ENCODE data around the gene DCLK2. TPM values are rescaled to one million over a fixed set of nuclear protein-coding genes. Genes with fewer than 3 reads are reported as not detected.

Gene DCLK2
- total RNA-seq, 1 experiment from 2014 or later = 2.9 TPM

- Mint-ChIP-seq H3K27ac (ENCODE audit: unreplicated experiment) (no peak overlapping the region), H3K4me1 (ENCODE audit: low read depth, unreplicated experiment) (no peaks in the 10 kb centered on the region), H3K4me3 (ENCODE audit: unreplicated experiment) (no peak overlapping the region), H3K9me3 (ENCODE audit: unreplicated experiment) (no peaks in the 10 kb centered on the region), H3K36me3 (ENCODE audit: insufficient read depth, unreplicated experiment) (no peaks in the 10 kb centered on the region), H3K27me3 (ENCODE audit: insufficient read depth, unreplicated experiment) (peaks cover 6% of the 10 kb centered on the region)
- Histone ChIP-seq H3K4me1 (no peaks in the 10 kb centered on the region), H3K36me3 (ENCODE audit: control insufficient read depth, insufficient read depth, low read length) (no peaks in the 10 kb centered on the region), H3K27me3 (replicated peaks; ENCODE audit: control insufficient read depth, insufficient read depth, low read length) (no peaks in the 10 kb centered on the region), H3K9me3 (no peaks in the 10 kb centered on the region), H3K4me3 (ENCODE audit: low read depth, low read length) (no peak overlapping the region)
- TF ChIP-seq CTCF (IDR thresholded peaks at IDR 0.05; ENCODE audit: insufficient read depth in 1 of 2, low read depth in 1 of 2, low read length in 1 of 2, severe bottlenecking in 1 of 2, unreplicated experiment in 1 of 2) = no peak
- no TSS peak for BruUV-seq (replicated peaks)
- POLR2A ChIA-PET = no interaction called here
- intact Hi-C loops (cut with micrococcal nuclease; ENCODE audit: unreplicated experiment) = no loop called here
- CTCF ChIA-PET = no interaction called here
- no peak for DNase-seq
Observed at GRCh38 chr4:150039274-150040127, 38.7 kb upstream of the DCLK2 start.

GRCh38 chr4:150044517-150044916 is 33.7 kb upstream of the DCLK2 start:
- no peak for DNase-seq
- TF ChIP-seq CTCF (IDR thresholded peaks at IDR 0.05; ENCODE audit: insufficient read depth in 1 of 2, low read depth in 1 of 2, low read length in 1 of 2, severe bottlenecking in 1 of 2, unreplicated experiment in 1 of 2) = no peak
- Histone ChIP-seq H3K36me3 (ENCODE audit: control insufficient read depth, insufficient read depth, low read length) (no peaks in the 10 kb centered on the region), H3K9me3 (no peaks in the 10 kb centered on the region), H3K27me3 (replicated peaks; ENCODE audit: control insufficient read depth, insufficient read depth, low read length) (no peaks in the 10 kb centered on the region), H3K4me3 (ENCODE audit: low read depth, low read length) (no peak overlapping the region), H3K4me1 (no peaks in the 10 kb centered on the region)
- intact Hi-C loops (cut with micrococcal nuclease; ENCODE audit: unreplicated experiment) = no loop called here
- CTCF ChIA-PET = no interaction called here
- Mint-ChIP-seq H3K27ac (ENCODE audit: unreplicated experiment) (no peak overlapping the region), H3K4me1 (ENCODE audit: low read depth, unreplicated experiment) (no peaks in the 10 kb centered on the region), H3K27me3 (ENCODE audit: insufficient read depth, unreplicated experiment) (peaks cover 6% of the 10 kb centered on the region), H3K36me3 (ENCODE audit: insufficient read depth, unreplicated experiment) (no peaks in the 10 kb centered on the region), H3K4me3 (ENCODE audit: unreplicated experiment) (no peak overlapping the region), H3K9me3 (ENCODE audit: unreplicated experiment) (no peaks in the 10 kb centered on the region)
- POLR2A ChIA-PET = no interaction called here
- BruUV-seq (replicated peaks) = no TSS peak

GRCh38 chr4:150045410-150045809 is 32.8 kb upstream of the DCLK2 start:
- no peak overlapping the region for H3K27ac Mint-ChIP-seq (ENCODE audit: unreplicated experiment)
- no peak for DNase-seq
- no peak overlapping the region for H3K4me3 Mint-ChIP-seq (ENCODE audit: unreplicated experiment)
- H3K4me1 Mint-ChIP-seq (ENCODE audit: low read depth, unreplicated experiment) = no peaks in the 10 kb centered on the region
- BruUV-seq (replicated peaks) = no TSS peak
- H3K27me3 Mint-ChIP-seq (ENCODE audit: insufficient read depth, unreplicated experiment) = peaks cover 3% of the 10 kb centered on the region
- no peaks in the 10 kb centered on the region for H3K9me3 Mint-ChIP-seq (ENCODE audit: unreplicated experiment)
- H3K36me3 Mint-ChIP-seq (ENCODE audit: insufficient read depth, unreplicated experiment) = no peaks in the 10 kb centered on the region
- CTCF ChIA-PET = no interaction called here
- H3K36me3 ChIP-seq (ENCODE audit: control insufficient read depth, insufficient read depth, low read length) = no peaks in the 10 kb centered on the region
- H3K4me3 ChIP-seq (ENCODE audit: low read depth, low read length) = no peak overlapping the region
- no peaks in the 10 kb centered on the region for H3K4me1 ChIP-seq
- no peaks in the 10 kb centered on the region for H3K27me3 ChIP-seq (replicated peaks; ENCODE audit: control insufficient read depth, insufficient read depth, low read length)
- H3K9me3 ChIP-seq = no peaks in the 10 kb centered on the region
- intact Hi-C loops (cut with micrococcal nuclease; ENCODE audit: unreplicated experiment) = no loop called here
- POLR2A ChIA-PET = no interaction called here
- no peak for TF ChIP-seq CTCF (IDR thresholded peaks at IDR 0.05; ENCODE audit: insufficient read depth in 1 of 2, low read depth in 1 of 2, low read length in 1 of 2, severe bottlenecking in 1 of 2, unreplicated experiment in 1 of 2)
